ENCODE results near the gene HDHD2.
"Not testable (repeated sequence)": the region's sequence is repeated elsewhere in the genome, so short reads cannot be mapped to it uniquely, and the experiment has no call there.

Gene HDHD2, protein sequence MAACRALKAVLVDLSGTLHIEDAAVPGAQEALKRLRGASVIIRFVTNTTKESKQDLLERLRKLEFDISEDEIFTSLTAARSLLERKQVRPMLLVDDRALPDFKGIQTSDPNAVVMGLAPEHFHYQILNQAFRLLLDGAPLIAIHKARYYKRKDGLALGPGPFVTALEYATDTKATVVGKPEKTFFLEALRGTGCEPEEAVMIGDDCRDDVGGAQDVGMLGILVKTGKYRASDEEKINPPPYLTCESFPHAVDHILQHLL
- 4.9 to 16.8 (median 9.8) reads per million in 17 experiments for total RNA-seq

DNA sequence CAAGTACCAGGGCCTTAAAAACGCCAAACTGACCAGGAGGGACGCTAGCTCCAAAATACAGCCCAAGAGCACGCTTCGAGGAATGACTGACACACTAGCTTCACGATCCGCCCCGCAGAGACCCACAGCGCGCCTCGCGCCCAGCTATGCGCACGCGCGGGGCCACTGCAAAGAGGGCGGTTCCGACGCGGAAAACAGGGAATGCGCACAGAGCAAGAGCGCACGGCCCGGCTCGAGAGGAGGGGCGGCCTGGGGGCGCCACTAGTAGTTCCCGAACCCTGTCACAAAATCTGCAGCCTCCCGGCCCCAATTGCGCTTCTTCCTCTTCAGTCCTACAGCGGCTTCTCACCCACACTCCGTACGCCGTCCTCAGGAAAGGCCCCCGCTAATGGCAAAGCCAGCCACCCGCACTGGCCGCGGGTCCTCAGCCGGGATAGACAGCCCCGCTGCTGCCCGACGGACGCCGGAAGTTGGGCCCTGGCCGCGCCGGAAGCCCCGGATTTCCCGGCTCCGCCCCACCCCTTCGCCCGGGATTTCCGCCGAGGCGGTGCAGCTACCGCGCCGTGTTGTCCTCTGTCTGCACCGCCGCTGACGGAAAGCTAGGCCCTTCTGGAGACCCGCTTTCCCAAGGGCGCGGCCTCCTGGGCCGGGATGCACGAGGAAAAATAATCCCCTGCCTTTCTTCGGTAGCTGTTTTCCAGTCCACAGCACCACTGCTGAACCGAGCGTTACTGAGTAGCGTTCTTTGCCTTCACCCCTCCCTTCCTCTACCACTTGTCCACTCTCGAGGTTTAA, at the start of gene HDHD2:
TSS of gene HDHD2 (minus strand) at position 472 of the 795 bp plus-strand sequence. CDS start 14,061 bp downstream, outside the sequence.
- DNase-seq, result peak; percentile 85 to 94 (median 92)

DNA sequence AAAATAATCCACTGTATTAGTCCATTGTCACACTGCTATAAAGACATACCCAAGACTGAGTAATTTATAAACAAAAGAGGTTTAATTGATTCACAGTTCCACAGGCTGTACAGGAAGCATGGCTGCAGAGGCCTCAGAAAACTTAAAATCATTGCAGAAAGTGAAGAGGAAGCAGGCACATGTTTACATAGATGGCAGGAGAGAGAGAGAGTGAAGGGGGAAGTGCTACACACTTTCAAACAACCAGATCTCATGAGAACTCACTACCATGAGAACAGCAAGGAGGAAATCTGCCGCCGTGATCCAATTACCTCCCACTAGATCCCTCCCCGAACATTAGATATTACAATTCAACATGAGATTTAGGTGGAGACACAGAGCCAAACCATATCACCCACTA, 45.7 kb upstream of the HDHD2 start:
- DNase-seq, result peak in 2 of 4 experiments; percentile 14 to 24

DNA sequence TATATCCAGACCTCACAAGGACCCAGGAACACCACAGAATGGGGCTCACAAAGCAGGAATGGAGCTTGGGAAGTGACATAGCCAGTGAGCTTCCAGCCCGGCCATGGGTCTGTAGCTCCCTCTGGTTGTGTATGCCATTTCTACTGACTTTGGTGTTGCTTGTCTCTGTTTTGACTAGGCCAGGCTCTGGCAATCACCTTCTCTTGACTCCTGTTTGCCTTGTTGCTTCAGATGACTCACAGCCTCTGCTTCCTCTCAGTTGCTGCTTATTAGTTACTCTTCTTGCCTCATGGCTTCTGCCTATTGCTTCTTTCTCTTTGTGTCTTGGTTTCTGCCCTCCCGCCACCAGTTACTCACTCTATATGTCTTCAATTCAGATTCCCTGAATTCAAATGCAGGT, 41.7 kb upstream of the HDHD2 start:
- peak; percentile 12 to 57 (median 34) for DNase-seq

DNA sequence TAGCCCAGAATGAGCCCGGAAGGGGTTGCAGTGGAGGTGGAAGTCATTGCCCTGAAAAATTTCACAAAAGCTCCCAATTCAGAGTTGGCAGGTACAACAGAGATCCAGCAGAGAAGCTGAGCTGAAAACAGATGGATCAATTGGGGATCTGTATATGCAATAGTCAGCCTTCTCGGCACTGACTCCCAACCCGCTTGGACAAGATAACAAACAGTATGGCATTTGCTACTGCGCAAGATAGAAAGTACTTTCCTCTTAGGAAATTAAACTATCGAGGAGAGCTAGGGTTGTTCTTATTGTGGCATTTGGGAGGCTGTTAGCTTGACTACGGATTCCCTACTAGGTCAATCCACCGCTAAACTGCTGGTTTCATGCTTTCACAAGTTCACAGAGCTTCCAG, 37.4 kb upstream of the HDHD2 start:
- DNase-seq, result no peak

DNA sequence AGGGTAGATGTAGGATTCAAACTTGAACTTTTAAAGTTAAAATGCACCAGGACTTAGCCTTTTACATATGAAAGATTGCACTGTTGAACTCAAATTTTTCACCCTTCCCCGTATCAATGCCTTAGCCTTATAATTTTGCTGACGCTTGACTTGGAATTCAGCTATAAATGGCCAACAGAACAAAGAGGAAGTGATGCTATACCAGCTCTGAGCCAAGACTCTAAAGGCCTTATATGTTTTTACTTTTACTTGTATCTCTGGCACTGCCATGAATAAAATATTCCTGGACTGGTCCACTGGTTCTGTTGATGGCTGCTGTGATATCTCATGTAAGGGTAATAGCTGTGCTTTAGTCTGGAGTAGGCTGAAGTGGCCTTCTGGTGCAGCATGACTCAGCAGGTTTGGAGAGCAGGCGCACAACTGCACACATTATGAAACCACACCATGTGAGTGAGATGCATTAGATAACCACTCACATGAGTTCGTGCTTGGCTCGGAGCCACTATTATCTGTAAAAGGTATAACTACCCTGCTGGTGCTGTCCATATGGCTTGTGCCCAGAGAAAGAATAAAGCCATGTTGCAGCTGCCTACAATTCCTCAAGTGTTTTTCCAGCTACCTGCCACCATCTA, 34.2 kb upstream of the HDHD2 start:
- peak; percentile 81 to 89 (median 82) for DNase-seq

DNA sequence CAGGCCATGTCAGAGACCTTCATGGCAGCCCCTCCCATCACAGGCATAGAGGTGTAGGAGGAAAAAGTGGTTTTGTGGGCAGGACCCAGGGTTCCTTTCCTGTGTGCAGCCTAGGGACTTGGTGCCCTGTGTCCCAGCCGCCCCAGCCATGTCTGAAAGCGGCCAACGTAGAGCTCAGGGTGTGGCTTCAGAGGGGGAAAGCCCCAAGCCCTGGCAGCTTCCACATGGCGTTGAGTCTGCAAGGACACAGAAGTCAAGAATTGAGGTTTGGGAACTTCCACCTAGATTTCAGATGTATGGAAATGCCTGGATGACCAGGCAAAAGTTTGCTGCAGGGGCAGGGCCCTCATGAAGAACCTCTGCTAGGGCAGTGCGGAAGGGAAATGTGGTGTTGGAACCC, 31.9 kb upstream of the HDHD2 start:
- DNase-seq, result peak in 1 of 4 experiments; percentile 8

DNA sequence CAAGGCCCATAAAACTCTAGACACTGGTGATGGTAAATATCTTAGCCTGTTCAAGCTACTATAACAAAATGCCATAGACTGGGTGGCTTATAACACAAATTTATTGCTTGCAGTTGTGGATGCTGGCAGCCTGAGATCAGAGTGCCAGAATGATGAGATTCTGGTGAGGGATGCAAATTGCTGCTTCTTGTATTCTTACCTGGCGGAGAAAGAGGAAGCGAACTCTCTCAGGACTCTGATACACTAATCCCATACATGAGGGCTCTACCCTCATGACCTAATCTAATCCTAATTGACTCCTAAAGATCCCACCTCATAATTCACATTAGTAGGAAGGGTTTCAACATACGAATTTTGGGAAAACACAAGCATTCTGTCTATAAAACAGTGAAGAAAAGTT, 30.5 kb upstream of the HDHD2 start:
- no peak for DNase-seq

DNA sequence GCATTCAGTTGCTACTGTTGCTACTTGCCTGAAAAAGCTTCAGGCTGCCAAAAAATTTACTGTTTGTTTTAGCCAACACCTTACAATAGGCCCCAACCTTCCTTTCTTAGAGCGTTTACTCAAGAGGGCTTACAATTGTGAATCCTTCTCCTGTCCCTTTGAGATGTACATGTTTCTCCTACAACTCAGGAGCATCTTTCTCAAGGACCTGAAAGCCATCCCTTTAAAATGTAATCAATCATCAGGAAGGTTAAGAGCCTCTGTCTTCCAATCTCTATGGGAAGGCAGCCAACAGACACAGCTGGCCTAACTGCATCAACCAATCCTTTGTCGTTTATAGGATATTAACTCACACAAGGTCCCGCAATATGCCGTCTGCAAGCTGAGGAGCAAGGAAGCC, 29.2 kb upstream of the HDHD2 start:
- no peak for DNase-seq

DNA sequence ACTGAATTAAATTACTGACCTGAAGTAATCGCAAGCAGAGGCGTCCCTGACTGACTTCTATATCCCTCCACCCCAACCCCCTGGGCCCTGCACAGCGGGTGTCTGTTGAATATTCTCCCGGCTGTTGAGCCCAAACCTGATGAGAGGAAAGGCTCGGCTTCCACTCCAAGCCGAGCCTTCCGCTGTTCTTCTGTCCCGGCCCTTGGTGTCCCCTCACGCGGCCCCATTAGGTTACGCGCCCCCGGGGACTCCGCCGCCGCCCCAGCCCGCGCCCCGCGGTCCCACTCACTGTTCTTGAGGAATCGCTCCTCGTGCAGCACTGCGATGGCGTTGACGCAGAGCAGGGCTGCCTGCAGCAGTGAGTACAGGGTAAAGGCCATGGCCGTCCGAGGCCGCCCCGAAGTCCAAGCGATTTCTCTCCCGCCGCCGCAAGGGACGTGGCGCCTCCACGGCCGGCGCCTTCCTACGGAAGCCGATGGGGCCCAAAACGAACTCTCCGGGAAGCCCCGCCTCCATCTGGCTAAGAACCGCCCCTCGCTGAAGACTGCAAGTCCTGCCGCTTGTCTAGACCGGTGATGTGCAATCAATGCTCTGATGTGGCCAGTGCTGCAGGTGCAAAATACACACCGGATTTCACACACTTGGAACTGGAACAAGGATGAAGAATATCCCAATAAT, 25.7 kb upstream of the HDHD2 start, which contains the start of gene IER3IP1:
TSS of gene IER3IP1 (minus strand) at position 467 of the 678 bp plus-strand sequence. CDS start at position 380, 87 bp downstream.
- peak; percentile 94 to 97 (median 95) for DNase-seq

DNA sequence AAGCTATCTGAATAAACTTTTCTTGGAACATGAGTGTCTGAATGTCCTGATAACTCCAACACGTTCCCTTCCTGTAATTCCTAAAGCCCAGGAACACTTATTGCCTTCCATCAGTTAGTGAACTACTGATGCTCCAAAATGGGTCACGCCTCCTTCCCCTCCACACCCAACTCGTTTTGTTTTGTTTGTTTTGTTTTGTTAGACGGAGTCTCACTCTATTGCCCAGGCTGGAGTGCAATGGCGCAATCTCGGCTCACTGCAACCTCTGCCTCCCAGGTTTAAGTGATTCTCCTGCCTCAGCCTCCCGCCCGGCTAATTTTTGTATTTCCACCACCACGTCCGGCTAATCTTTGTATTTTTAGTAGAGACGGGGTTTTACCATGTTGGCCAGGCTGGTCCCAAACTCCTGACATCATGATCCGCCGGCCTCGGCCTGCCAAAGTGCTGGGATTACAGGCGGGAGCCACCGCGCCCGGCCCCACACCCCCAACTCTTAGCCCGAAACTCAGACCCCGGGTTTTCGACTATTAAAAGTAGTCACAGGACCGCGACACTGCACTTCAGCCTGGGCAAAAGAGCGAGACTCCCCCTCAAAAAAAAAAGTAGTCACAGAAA, 25.1 kb upstream of the HDHD2 start:
- DNase-seq, result peak in 2 of 4 experiments; percentile 19 to 32

DNA sequence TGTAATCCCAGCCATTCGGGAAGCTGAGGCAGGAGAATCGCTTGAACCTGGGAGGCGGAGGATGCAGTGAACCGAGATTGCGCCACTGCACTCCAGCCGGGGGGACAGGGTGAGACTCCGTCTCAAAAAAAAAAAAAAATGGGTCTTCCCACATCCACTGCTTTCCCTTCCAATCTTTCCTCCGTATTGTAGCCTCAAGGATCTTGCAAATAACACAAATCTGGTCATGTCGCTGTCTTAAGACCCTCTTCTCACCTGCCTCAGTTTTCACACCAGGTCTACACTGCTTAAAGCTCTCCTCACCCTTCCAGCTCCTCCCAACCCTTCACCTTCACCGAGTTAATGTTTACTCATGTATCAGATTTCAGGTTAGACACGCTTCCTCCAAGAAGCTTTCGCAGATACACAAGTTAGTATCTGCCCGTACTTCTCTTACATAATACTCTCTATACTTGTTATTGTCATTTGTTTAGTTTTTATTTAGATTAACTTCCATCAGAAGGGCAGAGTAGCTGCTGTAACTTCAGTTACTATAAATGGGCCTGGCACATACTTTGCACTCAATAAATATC, 24.3 kb upstream of the HDHD2 start:
- DNase-seq, result no peak

DNA sequence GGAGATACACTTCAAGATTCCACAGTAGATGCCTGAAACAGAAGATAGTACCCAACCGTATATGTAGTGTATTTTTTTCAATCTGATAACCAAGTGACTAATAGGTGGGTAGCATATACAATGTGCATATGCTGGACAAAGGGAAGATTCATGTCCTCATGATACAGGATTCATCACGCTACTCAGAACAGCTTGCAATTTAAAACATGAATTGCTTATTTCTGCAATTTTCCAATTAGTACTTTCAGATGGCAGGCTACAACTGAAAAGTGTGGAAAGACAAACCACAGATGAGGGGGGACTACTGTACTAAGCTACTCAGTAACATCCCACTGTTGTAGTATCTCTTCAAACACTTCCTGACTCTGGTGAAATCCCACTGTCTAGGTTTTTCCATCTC, 22.2 kb upstream of the HDHD2 start:
- no peak for DNase-seq

DNA sequence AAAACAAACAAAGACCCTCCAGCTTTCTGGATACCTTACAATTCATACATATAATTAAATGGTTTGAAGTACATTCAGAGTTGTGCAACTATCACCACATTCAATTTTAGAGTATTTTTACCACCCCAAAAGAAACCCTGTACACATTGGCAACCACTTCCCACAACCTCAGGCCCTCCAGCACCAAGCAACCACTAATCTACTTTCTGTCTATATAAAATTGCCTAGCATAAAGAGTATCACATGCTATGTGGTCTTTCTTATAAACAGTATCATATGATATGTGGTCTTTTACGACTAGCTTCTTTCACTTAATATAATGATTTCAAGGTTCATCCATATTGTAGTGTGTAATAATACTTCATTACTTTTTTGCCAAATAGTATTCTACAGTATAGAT, 18.6 kb upstream of the HDHD2 start:
- no peak for DNase-seq

DNA sequence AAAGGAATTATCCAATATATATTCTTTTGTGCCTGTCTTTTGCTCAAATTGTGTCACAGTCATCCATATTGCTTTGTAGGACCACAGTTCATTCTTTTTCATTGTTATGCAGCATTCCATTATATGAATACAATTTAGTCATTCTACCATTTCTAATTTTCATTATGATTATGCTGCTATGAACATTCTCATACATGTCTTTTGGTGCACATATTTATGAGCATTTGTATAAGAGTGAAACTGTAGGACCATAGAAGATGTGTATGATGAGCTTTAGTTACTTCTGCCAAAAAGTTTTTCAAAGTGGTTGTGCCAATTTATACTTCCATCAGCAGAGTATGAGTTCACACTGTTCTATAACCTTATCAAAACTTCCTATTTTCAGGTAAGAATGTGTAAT, 18.2 kb upstream of the HDHD2 start:
- no peak for DNase-seq

DNA sequence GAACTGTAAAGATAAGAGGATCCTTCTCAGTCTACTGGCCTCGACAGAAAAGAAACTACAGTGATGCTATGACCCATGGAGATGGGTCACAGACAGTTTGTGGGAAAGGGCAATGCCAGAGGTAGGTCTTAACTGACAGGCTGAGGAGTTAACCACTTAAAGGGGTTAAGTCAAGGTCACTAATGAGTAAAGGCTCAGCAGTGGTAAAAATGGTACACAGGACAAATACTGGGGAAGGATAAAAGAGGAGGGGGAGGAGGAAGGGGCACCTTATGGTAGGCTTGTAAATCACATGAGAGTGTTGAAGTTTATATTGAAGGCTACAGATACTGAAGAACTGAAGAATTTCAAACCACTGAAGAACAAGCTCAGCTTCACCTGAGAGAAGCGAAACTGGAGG, 16.0 kb upstream of the HDHD2 start:
- DNase-seq, result no peak

DNA sequence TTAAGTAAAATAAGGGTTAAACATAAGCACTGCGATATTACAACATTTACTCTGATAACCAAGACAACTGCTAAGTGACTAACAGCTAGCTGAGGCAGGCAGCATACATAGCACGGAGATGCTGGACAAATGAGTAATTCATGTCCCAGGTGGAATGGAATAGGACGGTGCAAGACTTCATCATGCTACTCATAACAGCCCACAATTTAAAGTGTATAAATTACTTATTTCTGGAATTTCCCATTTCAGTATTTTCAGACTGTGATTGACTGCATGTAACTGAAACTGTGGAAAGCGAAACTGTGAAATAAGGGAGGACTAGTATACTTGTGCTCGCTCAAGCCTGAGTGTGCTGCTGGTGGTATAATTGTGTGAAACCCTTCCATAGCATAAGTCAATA, 12.9 kb upstream of the HDHD2 start:
- DNase-seq, result no peak

DNA sequence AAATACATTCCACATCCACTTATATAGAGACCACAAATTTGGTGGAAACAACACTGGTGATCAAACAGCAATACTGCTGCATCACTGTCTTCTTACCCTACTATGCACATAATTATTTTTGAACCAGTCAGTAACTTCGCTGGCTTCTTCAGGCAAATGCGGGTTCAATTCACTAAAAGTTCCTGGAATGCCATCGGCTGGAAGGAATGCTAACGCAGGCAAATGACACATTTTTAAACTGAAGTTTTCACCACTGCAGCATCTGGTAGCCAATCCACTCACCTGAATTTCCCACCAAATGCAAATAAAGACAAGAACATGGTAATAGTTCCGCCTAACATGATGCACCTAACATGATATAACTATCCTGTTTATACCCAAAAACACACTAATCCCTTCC, 10.0 kb upstream of the HDHD2 start:
- no peak for DNase-seq

DNA sequence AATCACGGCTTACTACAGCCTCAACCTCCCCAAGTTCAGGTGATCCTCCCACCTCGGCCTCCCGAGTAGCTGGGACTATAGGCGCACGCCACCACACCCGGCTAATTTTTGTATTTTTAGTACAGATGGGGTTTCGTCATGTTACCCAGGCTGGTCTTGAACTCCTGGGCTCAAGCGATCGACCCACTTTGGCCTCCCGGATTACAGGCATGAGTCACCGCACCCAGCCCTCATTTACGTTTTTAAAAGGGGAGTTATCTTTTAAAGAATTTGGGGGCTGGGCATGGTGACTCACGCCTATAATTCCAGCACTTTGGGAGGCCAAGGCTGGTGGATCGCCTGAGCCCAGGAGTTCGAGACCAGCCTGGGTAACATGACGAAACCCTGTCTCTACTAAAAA, 8.1 kb upstream of the HDHD2 start:
- DNase-seq, result not testable (repeated sequence)

DNA sequence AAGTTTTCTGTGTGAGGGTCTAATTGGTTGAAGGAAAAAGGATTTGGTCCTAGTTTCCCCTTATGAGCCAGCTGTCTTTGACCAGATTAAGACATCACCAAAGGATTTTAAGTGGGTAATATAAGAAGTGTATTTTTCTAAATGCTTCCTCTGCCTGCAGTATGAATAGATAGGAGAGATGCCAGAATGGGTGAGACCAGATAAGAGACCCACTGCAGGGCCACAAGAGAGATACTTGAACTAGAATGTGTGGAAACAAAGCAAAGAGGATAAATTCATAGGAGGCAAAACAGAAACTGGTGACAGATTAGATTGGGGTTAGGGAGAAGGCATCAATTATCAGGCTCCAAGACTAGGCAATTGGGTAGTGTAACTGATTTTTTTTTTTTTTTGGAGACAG, 1.1 kb upstream of the HDHD2 start:
- DNase-seq, result no peak

DNA sequence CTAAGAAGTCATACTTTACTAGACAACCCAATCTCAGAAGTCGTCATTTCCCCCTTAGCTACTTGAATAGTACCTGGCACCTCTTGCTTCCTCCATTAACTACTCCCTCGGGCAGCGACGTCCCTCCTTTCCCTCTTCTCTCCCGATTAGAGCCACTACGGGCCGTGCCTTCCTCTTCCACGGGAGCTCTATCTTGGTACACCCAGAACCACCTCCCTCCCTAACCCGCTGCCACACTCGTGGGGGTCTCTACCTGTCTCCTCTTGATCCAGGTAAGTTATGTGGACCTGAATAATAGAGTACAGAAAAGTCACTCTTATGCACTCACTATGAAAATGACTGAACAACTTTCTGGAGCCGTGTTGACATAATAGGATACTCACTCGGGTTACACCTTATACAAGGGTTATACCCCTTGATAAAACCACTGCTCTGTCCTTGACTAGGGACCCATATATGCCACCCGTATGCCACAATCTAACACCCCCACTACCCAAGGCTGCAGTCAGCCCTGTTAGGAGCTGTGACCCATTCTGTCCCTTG, 595 bp upstream of the HDHD2 start:
- peak in 3 of 4 experiments; percentile 0 to 55 (median 23) for DNase-seq

DNA sequence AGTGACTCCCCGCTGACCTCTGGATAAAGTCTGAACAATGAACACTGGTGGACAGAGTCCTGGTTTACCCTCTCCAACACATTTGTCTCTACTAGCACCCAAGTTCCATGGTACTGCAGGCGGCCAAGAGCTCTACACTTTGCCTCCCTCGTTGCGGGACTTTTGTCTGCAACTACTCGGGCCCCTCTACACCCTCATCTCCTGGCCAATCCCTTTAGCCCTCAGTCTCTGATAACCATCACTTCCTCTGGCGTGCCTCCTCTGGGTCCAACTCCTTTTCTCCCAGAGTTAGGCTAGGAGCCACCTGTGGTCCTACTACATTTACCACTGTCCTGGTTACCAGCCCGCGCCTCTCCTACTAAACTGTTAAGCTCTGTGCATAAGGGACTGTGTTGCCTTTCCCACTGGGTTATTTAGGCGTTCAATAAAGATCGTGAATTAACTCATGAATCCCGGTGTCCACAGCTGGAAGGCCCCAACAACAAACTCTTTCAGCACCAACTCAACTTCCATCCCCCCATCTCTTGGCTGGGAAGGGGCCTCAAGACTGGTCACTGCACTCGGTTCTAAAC, 757 bp downstream of the HDHD2 start:
- DNase-seq, result peak in 3 of 4 experiments; percentile 1 to 12 (median 6)
